SK-N-SH (cell line): ENCODE measurements around the gene RILP. TPM values are rescaled to one million over a fixed set of nuclear protein-coding genes. Genes with fewer than 3 reads are reported as not detected.

Experiments used
- CTCF ChIA-PET: fragments of 300-600, 350-600 bp; formaldehyde crosslinking; extraction: SDS; loops from one replicate; lab custom pipeline; 2021; lab: Yijun Ruan, JAX
- POLR2A ChIA-PET: fragments of 350-600 bp; sonication (Branson Sonifier 250); formaldehyde crosslinking; extraction: SDS; loops from one replicate; lab custom pipeline; 2020; ENCODE audit warnings: antibody characterized with exemption, inconsistent platforms; lab: Yijun Ruan, JAX
- DNase-seq: peaks from one replicate; pipeline ENCODE4 v3.0.0; 2012
- H2AFZ ChIP-seq: fragments of 200-600 bp; sonication (generic); 2 replicates; pipeline ENCODE4 v1.8.1; 2016; ENCODE audit warnings: antibody characterized with exemption, mild to moderate bottlenecking, low read depth
- H3F3A ChIP-seq: fragments of 200-600 bp; sonication (generic); replicated peaks from 2 replicates; pipeline ENCODE3; 2016; ENCODE audit warnings: antibody characterized with exemption, mild to moderate bottlenecking; ENCODE audit not compliant: insufficient read depth
- H3K27ac ChIP-seq, 2 experiments: fragments of 200-500 bp in 1 of 2; fragments of 200-600 bp in 1 of 2; sonication (Bioruptor generic) in 1 of 2; sonication (generic), shearing (Covaris generic) in 1 of 2; 2 replicates each; pipeline versions ENCODE4 v1.5.1 to v1.6.1; 2014 to 2016; ENCODE audit warnings: low read depth in 2 of 2, inconsistent platforms in 1 of 2, low read length in 1 of 2, mild to moderate bottlenecking in 1 of 2, mixed read lengths in 1 of 2
- H3K27me3 ChIP-seq: fragments of 200-600 bp; sonication (generic), shearing (Covaris generic); 2 replicates; pipeline ENCODE4 v1.6.1; 2016; ENCODE audit warnings: mixed run types; ENCODE audit not compliant: insufficient read depth
- H3K36me3 ChIP-seq, 2 experiments: fragments of 200-500 bp in 1 of 2; fragments of 200-600 bp in 1 of 2; sonication (Bioruptor generic) in 1 of 2; sonication (generic) in 1 of 2; replicated peaks in 1 of 2; 2 replicates each; pipeline versions ENCODE3 to v1.5.1; 2014 to 2016; ENCODE audit warnings: low read length in 1 of 2, mild to moderate bottlenecking in 1 of 2; ENCODE audit not compliant: insufficient read depth in 2 of 2, control insufficient read depth in 1 of 2
- H3K4me1 ChIP-seq, 2 experiments: fragments of 200-500 bp in 1 of 2; fragments of 200-600 bp in 1 of 2; sonication (Bioruptor generic) in 1 of 2; sonication (generic), shearing (Covaris generic) in 1 of 2; 2 replicates each; pipeline versions ENCODE4 v1.5.1 to v1.6.1; 2014 to 2016; ENCODE audit warnings: low read depth in 1 of 2, low read length in 1 of 2, mixed run types in 1 of 2; ENCODE audit not compliant: insufficient read depth in 2 of 2, control insufficient read depth in 1 of 2
- H3K4me2 ChIP-seq: fragments of 200-600 bp; sonication (generic), shearing (Covaris generic); 2 replicates; pipeline ENCODE4 v1.6.1; 2017; ENCODE audit warnings: mixed run types
- H3K4me3 ChIP-seq, 2 experiments: fragments of 200-500 bp in 1 of 2; fragments of 200-600 bp in 1 of 2; sonication (Bioruptor generic) in 1 of 2; sonication (generic), shearing (Covaris generic) in 1 of 2; 2 replicates each; pipeline versions ENCODE4 v1.5.1 to v1.8.1; 2014 to 2016; ENCODE audit warnings: low read depth in 2 of 2, inconsistent platforms in 1 of 2, low read length in 1 of 2, mild to moderate bottlenecking in 1 of 2, mixed read lengths in 1 of 2, moderate library complexity in 1 of 2
- H3K79me2 ChIP-seq: fragments of 200-600 bp; sonication (generic); 2 replicates; pipeline ENCODE4 v1.8.1; 2017; ENCODE audit warnings: mild to moderate bottlenecking; ENCODE audit not compliant: insufficient read depth
- H3K9ac ChIP-seq: fragments of 200-600 bp; sonication (generic); 2 replicates; pipeline ENCODE4 v1.6.1; 2017; ENCODE audit warnings: mixed run types
- H3K9me2 ChIP-seq: fragments of 200-600 bp; sonication (generic); 2 replicates; pipeline ENCODE4 v1.6.1; 2017; ENCODE audit warnings: mixed run types
- H3K9me3 ChIP-seq: fragments of 200-600 bp; sonication (generic); 2 replicates; pipeline ENCODE4 v1.6.1; 2017; ENCODE audit warnings: mixed run types, mild to moderate bottlenecking, moderate library complexity
- H4K20me1 ChIP-seq: fragments of 200-600 bp; sonication (generic); 2 replicates; pipeline ENCODE4 v1.6.1; 2017; ENCODE audit warnings: mild to moderate bottlenecking, mixed run types; ENCODE audit not compliant: insufficient read depth
- CTCF ChIP-seq: fragments of 200-600 bp; sonication (generic); IDR thresholded peaks from 2 replicates; pipeline ENCODE4 v1.6.1; 2017; ENCODE audit warnings: antibody characterized with exemption, mild to moderate bottlenecking, moderate library complexity
- EP300 ChIP-seq, 2 experiments: IDR thresholded peaks; 2 replicates each; pipeline versions ENCODE4 v1.4.0 to v1.6.1; 2012; ENCODE audit warnings: borderline replicate concordance in 1 of 2, low read depth in 1 of 2, low read length in 1 of 2
- EZH2phosphoT487 ChIP-seq: fragments of 200-600 bp; sonication (generic); IDR thresholded peaks from 2 replicates; pipeline ENCODE4 v1.6.1; 2017; ENCODE audit warnings: low read depth, mixed run types, mild to moderate bottlenecking, antibody characterized with exemption, moderate library complexity, borderline replicate concordance
- MEF2A ChIP-seq: IDR thresholded peaks from 2 replicates; pipeline ENCODE4 v1.4.0; 2012; ENCODE audit warnings: low read depth, borderline replicate concordance
- MXI1 ChIP-seq: IDR thresholded peaks from 2 replicates; pipeline ENCODE4 v1.6.1; 2012; ENCODE audit warnings: mild to moderate bottlenecking, low read depth, low read length, improper control_type of control experiment
- NRF1 ChIP-seq: IDR thresholded peaks from 2 replicates; pipeline ENCODE4 v1.6.1; 2012; ENCODE audit warnings: low read depth, mild to moderate bottlenecking, low read length
- RAD21 ChIP-seq: IDR thresholded peaks from 2 replicates; pipeline ENCODE4 v1.6.1; 2012; ENCODE audit warnings: mild to moderate bottlenecking, low read length
- RCOR1 ChIP-seq: fragments of 150-350 bp; IDR thresholded peaks from 2 replicates; pipeline ENCODE4 v1.6.1; 2017; ENCODE audit warnings: antibody characterized with exemption, low read length
- RFX5 ChIP-seq: IDR thresholded peaks from 2 replicates; pipeline ENCODE4 v1.6.1; 2012; ENCODE audit warnings: mild to moderate bottlenecking, improper control_type of control experiment, low read length
- TEAD4 ChIP-seq: IDR thresholded peaks from 2 replicates; pipeline ENCODE4 v1.4.0; 2012; ENCODE audit warnings: mild to moderate bottlenecking, borderline replicate concordance; ENCODE audit not compliant: insufficient read depth
- USF1 ChIP-seq: IDR thresholded peaks from 2 replicates; pipeline ENCODE4 v1.4.0; 2012; ENCODE audit warnings: low read depth, borderline replicate concordance
- WGBS: methylation state at CpG from one replicate; pipeline ENCODE4 v1.1.6; 2017; ENCODE audit warnings: low lambda C conversion rate; 5-methylcytosine and 5-hydroxymethylcytosine counted together
- polyA plus RNA-seq, 3 experiments: library from polyadenylated mRNA; depleted of rRNA; stranded (reverse); fragments of >200 nt; gene quantifications; 2 replicates each; pipeline ENCODE4 v1.2.3, GENCODE V29; 2012
- TF ChIP-seq, protein P1 (sequence below): IDR thresholded peaks from 2 replicates; pipeline ENCODE4 v1.4.0; 2012; ENCODE audit warnings: low read depth, borderline replicate concordance
- TF ChIP-seq, protein P2 (sequence below): IDR thresholded peaks from 2 replicates; pipeline ENCODE4 v1.6.1; 2012; ENCODE audit warnings: mild to moderate bottlenecking, low read depth, low read length, moderate library complexity

RILP gene
- polyA plus RNA-seq, 1 of the 3 experiments (the other 2 are of a cell fraction): 3.8 TPM

- Histone ChIP-seq H3K27ac (no peak overlapping the region), H2AFZ (no peak overlapping the region), H4K20me1 (no peaks in the 10 kb centered on the region), H3K4me2 (no peak overlapping the region), H3K9ac (no peak overlapping the region), H3K79me2 (no peaks in the 10 kb centered on the region), H3F3A (no peaks in the 10 kb centered on the region), H3K4me1 (no peaks in the 10 kb centered on the region), H3K4me3 (no peak overlapping the region), H3K27me3 (no peaks in the 10 kb centered on the region), H3K9me3 (no peaks in the 10 kb centered on the region), H3K36me3 (no peaks in the 10 kb centered on the region), H3K9me2 (no peaks in the 10 kb centered on the region)
- POLR2A ChIA-PET: no interaction called here
- CTCF ChIA-PET: no interaction called here
- DNase-seq: no peak
- TF ChIP-seq CTCF (no peak), EZH2phosphoT487 (no peak), EP300 (IDR thresholded peaks at IDR 0.05; ENCODE audit: borderline replicate concordance in 1 of 2, low read depth in 1 of 2, low read length in 1 of 2) (no peak), RFX5 (no peak), MEF2A (no peak), MXI1 (no peak), RAD21 (no peak), TEAD4 (no peak), RCOR1 (no peak), USF1 (no peak), NRF1 (no peak)
- TF ChIP-seq, protein P1, sequence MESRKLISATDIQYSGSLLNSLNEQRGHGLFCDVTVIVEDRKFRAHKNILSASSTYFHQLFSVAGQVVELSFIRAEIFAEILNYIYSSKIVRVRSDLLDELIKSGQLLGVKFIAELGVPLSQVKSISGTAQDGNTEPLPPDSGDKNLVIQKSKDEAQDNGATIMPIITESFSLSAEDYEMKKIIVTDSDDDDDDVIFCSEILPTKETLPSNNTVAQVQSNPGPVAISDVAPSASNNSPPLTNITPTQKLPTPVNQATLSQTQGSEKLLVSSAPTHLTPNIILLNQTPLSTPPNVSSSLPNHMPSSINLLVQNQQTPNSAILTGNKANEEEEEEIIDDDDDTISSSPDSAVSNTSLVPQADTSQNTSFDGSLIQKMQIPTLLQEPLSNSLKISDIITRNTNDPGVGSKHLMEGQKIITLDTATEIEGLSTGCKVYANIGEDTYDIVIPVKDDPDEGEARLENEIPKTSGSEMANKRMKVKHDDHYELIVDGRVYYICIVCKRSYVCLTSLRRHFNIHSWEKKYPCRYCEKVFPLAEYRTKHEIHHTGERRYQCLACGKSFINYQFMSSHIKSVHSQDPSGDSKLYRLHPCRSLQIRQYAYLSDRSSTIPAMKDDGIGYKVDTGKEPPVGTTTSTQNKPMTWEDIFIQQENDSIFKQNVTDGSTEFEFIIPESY: no peak
- TF ChIP-seq, protein P2, sequence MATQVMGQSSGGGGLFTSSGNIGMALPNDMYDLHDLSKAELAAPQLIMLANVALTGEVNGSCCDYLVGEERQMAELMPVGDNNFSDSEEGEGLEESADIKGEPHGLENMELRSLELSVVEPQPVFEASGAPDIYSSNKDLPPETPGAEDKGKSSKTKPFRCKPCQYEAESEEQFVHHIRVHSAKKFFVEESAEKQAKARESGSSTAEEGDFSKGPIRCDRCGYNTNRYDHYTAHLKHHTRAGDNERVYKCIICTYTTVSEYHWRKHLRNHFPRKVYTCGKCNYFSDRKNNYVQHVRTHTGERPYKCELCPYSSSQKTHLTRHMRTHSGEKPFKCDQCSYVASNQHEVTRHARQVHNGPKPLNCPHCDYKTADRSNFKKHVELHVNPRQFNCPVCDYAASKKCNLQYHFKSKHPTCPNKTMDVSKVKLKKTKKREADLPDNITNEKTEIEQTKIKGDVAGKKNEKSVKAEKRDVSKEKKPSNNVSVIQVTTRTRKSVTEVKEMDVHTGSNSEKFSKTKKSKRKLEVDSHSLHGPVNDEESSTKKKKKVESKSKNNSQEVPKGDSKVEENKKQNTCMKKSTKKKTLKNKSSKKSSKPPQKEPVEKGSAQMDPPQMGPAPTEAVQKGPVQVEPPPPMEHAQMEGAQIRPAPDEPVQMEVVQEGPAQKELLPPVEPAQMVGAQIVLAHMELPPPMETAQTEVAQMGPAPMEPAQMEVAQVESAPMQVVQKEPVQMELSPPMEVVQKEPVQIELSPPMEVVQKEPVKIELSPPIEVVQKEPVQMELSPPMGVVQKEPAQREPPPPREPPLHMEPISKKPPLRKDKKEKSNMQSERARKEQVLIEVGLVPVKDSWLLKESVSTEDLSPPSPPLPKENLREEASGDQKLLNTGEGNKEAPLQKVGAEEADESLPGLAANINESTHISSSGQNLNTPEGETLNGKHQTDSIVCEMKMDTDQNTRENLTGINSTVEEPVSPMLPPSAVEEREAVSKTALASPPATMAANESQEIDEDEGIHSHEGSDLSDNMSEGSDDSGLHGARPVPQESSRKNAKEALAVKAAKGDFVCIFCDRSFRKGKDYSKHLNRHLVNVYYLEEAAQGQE: no peak
- WGBS: 91% methylated on average over 8 of the region's 8 CpGs
Observed at GRCh38 chr17:1598399-1599095, 51.1 kb downstream of the RILP start.
